ENCODE measurements around the gene EEFSEC. TPM values are rescaled to one million over a fixed set of nuclear protein-coding genes. Genes with fewer than 3 reads are reported as not detected.

EEFSEC gene
- total RNA-seq, 1 donor from 2014 or later: 8.6 TPM

DNA sequence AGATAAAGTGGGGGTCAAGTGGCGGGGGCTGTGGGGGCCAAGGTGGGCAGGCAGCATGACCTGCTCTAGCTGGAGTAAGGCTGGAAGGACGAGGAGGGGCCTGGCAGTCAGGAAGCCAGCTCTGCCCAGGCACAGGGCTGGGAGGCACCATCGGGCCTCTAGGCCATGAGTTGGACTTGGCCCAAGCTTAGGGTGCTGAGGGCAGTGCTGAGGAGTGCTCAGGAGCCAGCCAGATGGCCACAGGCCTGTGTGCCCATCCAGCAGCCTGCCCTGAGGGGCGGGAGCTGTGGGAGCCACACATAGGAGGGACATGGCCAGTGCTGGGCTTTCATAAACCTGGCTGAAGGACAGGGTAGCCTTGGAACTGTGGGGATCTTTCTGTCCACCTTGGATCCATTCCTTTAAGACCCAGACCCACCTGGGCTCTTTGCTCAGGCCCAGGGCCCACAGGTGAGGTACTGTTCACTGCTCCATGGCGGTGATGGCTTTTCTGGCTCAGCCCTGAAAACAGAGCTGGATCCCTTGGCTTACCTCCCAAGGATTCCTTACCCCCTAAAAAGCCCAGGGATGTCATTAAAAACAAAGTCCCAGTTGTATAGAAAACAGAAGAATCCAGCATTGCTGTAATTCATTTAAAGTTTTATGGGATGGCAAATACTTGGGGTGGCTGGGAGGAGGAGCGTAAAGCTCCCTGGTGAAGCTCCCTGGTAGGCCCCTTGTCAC is 176.4 kb downstream of the EEFSEC start:
- DNase-seq (ENCODE audit: low read depth): no peak

DNA sequence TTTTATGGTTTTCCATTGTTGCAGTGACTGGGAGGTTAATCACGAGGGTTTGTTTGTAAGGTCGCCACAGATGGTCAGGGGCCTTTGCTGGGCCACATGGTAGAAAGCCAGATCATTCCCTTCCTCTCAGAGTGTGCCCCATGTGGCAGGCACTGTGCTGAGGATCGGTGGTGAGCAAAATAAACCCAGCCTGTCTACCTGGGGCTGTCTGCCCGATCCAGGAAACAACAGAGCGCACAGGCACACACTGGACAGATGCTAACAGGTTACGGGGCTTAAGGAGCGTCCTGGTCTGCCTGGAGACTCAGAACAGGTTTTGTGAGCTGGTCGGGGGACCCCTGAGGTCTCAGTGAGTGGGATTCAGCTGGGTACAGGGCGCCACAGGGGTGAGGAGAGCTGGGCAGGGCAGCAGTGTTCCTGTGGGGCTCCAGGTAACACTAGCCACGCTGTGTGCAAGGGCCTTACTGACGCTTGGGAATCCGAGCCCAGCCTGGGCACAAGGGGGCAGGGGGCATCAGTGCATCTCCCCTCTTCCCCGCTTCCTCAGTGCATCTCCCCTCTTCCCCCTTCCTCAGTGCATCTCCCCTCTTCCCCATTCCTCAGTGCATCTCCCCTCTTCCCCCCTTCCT is 177.0 kb downstream of the EEFSEC start:
- DNase-seq (ENCODE audit: low read depth): no peak

DNA sequence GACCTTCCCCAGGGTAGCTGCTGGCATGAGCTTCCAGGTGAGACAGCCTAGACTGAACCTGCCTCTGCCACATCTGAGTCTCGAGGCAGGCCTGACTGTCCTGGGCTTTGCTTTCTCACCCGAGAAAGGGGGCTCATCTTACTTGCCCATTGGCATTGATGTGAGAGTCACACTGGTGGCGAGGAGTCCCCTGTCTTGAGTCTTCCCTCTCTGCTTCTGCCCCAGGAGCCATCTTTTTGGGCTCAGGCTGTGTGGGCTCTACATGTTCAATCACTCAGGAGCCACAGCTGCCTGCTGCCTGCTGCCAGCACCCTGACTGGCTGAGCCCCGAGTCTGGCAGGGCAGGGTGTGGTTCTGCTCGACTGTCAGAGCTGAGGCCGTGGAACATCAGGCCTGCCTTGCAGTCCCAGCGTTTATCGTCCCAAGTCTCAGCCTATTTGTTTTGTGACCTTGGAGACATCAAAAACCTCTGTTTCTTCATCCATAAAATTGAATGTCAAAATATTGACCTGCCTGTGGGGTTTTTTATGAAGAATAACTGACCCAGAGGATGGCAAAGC is 180.9 kb downstream of the EEFSEC start:
- DNase-seq (ENCODE audit: low read depth): no peak

DNA sequence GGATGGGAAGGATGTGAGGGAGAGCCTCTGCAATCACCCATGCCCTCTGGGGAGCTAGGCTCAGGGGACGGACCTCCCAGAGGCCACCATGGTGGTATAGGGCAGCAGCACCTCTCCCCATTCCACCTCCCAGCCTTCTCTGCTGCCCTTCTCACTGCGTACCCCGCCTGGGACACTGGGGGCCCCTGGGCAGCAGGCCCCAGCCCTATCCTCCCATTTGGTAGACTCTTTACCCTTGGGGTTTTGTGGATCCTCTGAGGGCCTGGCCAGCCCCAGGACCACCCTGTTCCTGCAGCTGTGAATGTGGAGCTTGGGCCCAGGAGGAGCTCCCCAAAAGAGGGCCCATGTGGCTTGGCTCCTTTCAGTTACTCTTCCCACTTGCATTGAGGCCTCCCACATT is 181.5 kb downstream of the EEFSEC start:
- DNase-seq (ENCODE audit: low read depth): no peak

DNA sequence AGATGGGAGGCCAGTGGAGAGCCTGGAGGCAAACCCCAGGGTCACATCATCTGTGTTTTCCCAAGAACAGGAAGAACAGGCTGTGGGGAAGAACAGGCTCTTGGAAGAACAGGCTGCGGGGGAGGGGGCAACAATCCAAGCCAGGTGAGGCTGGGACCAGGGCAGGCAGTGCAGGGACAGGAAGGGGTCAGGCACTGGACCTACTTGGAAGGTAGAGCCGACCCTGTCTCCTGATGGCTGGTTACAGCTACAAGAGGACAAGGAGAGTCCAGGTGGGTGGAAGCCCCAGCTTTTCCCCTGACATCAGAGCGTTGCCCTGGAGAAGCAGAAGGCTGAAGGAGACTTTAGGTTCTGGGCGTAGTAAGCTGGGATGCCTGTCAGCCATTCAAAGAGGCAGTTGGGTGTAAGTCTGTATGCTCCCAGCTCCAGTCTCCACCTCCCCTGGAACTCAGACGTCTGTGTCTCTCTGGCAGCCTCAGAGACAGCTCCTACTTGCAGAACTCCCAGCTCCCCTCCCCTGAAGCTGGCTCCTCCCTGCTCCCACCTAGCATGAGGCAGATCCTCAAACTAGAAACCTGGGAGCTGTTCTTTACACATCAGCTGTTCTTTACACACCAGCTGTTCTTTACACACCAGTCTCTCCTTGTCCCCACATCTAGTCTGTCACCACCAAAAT is 182.5 kb downstream of the EEFSEC start:
- no peak for DNase-seq (ENCODE audit: low read depth)

DNA sequence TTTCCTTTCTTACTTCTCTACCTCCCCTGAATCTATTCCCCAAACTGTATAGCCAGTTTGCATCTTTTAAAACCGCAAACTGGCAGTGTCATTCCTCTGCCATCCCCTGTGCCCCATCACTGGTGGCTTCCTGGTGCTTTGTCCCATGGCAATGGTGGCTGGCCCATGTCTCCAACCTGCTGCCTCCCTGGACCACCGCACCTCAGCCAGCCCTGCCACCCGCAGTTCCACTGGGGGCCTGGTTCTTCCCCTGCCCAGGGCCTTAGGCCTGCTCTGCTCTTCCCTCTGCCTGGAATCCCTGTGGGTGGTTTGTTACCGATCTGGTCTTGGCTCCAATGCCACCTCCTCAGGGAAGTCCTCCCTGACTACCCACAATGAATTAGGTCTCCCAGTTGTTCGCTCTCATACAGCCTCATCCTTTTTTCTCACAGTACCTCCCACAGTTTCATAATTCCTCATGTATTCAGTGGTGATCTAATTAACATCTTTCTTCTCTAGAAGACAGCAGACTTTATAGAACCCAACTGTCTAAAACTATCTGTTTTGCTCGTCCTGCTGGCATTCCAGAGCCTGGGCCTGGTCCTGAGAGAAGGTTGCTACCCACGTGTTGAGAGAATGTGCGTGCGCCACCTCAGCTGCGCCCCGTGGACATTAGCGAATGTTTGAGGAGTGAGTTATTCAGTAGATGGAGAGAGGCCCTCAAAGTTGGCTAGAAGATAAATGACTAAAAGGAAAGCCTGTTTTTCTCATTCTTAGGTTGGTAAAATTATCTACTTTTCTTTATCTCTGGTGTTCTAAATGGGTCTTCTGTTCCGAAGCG is 183.3 kb downstream of the EEFSEC start:
- no peak for DNase-seq (ENCODE audit: low read depth)

DNA sequence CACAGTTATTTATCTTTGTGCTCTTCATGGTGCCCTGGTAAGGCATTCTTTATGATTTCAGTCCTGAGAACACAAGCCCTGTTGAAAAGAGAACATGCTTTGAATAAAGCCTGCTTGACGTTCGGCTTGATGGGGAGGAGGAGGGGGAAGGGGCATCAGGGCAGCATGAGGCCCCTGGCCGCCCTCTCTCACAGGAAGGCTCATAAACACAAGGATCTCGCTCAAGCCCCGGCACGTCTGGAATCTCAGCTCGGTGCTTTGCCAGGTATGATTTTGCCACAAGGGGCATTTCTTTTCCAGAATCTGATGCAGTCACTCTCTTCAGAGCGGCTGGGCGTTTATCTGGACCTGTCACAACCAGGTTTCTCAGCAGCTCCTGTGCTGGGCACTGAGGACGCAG is 184.0 kb downstream of the EEFSEC start:
- no peak for DNase-seq (ENCODE audit: low read depth)

DNA sequence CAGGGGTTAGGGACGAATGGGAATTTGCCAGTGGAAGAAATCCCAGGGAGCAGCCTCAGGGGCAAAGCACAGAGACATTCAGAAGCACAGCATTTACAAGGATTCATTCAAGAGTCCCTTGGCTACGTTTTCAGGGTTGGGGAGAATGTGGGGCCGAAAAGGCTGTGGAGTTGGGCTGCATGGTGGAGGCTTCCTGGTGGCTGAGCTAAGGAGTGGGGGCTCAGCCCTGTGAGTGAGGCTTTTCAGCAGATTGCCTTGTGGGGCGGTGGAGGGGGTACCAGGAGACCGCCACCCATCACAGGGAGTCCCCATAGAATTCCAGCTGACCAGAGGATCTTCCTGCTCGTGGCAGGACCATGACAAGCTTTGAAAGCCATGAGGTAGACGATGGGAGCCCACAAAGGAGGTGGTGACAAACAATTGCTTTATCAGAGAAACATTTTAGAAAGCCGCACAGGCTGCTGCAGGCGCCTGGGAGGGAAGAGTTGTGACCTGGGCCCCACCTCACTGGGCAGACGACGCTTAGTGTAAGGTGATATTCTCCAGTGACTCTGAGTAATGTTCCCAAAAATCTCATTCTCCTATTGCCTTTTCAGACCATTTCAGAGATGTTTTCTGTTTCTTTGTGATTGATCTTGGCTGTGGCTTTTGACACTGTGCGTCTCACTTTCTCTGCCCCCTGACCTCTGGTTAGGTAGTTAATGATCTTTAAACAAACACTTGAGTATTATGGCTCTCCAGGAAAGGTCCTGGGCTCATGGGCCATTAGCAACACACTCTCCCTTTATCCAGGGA is 185.5 kb downstream of the EEFSEC start:
- no peak for DNase-seq (ENCODE audit: low read depth)

DNA sequence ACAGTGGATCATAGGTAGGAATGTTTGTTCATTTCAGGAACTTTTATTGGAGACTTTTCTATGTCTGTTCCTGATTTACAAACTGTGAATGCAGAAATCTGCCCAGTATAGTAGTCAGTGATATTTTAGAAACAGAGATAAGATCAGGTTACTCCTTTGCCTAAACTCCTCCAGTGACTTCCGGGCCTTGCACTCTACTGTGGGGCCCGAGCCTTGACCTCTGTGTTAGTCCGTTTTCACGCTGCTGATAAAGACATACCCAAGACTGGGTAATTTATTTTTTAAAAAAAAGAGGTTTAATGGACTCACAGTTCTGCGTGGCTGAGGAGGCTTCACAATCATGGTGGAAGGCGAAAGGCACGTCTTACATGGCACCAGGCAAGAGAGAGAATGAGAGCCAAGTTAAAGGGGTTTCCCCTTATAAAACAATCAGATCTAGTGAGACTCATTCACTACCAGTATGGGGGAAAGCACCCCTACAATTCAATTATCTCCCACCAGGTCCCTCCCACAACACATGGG is 186.3 kb downstream of the EEFSEC start:
- DNase-seq (ENCODE audit: low read depth): no peak

DNA sequence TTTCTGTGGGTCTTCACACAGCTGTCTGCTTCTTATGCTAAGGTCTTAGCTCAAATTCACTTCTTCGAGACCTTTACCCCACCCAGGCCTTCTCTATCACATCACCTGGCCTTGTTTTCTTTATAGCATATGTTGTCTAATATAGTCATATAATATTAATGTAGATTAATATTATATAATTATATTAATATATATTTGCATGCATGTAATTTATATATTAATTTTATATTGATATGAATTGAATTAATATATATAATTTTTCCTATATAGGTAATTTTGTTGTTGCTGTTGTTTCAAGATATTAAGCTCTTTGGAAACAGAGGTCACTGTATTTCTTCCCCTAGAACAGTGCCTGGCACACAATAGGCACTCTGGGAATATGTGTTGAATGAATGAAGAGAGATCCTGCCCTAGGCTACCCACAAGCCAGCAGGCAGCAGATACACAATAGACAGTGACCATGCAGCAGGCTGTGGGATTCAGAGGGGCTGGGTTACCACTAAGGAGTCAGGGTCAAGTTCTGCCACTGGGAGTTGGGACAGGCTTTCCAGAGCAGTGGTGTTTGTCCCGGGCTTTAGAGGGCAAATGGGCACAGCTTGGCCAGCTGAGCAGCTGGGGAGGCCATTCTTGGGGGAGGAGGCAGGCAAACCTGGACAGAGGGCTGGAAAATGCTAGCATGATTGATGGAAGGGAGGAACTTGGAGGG is 187.1 kb downstream of the EEFSEC start:
- DNase-seq (ENCODE audit: low read depth): peak; percentile 65

DNA sequence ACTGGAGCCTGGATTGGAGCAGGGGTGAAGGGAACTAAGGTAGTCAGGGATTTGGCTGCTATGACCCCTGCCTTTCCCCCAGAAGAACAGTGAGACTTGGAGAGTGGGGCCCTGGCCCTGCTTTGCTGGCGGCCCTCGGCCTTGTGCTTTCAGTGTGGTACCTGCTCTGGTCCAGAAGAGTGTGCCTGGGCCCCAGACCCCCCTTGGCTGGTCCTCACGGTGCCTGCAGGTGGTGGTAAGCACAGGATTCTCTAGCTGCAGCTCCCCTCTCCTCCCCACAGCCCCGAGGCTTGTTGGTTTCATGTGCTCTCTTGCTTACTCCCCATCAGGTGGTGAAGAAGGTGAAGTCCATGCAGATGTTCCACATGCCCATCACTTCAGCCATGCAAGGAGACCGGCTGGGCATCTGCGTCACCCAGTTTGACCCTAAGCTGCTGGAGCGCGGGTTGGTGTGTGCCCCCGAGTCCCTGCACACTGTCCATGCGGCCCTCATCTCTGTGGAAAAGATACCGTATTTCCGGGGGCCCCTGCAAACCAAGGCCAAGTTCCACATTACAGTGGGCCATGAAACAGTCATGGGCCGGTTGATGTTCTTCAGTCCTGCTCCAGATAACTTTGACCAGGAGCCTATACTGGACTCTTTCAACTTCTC is 187.7 kb downstream of the EEFSEC start:
- DNase-seq (ENCODE audit: low read depth): no peak

DNA sequence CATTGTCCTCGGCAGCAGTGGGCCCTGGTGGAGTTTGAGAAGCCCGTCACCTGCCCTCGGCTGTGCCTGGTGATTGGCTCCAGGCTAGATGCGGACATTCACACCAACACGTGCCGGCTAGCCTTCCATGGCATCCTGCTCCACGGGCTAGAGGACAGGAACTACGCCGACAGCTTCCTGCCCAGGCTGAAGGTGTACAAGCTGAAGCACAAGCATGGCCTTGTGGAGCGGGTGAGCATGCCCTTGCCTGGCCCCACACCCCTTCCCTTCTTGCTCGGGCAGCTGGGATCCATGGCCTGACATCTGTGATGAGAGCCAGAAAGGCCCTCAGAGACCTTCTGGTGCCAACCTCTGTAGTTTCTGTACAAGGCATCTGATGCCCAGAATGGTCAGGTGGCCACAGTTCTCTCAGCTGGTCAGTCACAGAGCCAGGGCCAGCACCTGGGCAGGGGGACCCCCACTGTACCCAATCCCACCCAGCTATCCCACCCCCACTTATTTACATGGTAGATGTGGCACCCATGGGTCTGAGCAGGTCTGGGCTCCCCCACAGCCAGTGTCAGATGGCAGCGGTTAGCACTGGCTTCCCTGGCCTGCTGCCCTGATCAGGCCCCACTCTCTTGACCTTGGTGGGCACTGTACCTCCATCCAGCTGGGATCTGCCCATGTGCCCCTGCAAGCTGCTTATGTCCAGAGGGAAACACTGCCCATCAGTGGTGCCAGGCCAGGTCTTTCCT is 188.5 kb downstream of the EEFSEC start:
- DNase-seq (ENCODE audit: low read depth): no peak

DNA sequence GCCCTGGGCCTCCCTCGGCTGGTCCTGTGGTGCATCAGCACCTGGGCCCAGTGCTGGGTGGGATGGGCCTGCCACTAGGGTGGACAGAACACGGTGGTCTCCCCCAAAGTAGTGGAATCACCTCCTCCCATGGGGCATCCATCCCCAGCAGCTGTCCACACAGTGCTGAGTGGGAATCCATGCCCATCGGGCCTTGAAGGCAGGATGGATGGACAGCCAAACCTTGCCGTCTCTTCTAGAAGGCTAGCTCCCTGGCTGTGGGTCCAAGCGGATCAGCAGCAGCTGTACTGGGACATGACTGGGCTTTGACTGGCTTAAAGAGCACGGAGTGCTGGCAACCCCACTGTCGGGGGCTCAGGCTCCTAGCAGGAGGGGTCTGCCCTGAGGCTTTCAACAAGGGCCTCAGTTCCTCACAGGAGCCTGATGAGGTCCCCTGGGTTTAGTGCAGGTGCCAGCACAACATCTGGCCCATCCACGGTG is 189.5 kb downstream of the EEFSEC start:
- no peak for DNase-seq (ENCODE audit: low read depth)

DNA sequence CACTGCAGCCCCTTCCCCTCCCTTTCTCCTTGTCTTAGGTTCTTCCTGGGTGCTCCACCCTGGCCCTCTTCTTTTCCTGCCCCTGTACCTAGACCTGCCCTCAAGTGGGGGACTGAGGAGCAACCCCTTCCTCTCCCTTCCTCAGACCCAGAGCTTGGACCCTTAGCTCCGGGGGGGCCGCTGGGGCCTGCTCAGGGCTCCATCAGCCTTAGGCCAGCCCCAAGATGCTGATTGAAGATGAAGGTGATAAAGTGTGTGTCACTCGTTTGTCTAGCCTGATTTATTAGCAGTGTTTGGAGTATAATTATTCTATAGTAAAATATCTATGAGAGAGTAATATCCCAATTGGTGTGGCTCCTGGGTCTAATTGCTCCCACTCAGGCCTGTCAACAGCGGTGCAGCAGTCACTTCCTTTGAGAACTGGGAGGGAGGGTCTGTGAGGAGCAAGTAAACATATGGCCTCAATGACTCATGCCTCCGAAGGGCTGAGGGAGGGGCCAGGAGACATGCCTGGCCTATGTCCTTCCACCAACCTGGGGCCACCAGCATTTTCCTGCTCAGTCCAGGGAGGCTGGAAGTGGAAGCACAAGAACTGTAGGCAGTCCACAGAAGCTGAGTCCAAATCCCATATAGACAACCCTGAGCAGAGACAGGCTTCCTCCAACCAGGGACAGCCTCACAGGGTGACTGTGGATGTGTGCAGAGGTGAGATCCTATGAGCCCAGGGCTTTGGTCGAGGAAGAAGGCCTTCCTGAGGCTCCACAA is 190.2 kb downstream of the EEFSEC start:
- DNase-seq (ENCODE audit: low read depth): peak; percentile 31

DNA sequence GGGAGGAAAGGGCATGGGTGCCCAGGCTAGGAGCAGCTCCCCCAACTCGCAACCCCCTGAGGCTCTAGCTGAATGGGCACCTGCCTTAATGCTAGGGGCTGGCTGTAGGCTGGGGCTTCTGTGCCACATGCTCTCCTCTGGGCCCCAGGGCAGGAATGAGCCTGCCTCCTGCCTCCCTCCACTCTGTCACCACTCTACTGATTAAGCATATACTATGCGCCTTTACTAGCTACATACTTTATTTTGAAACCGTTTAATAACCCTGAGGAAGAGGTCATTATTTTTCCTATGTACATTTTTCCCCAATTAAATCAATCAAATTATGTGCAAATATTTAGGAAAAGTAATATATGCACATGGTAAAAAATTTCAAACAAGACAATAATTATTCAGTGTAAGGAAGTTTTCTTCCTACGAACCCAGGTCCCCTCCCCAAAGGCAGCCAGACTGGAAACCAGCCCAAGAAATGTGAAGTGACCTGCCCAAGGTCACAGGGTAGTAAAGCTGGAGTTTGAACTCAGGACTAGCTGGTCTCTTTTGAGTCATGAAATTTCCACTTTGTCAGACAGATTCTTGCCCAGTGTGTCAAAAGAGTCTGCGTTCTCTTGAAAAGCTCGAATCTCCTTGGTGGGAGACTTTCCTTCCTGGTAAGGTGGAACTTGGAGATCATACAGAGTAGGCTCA is 190.9 kb downstream of the EEFSEC start:
- no peak for DNase-seq (ENCODE audit: low read depth)

DNA sequence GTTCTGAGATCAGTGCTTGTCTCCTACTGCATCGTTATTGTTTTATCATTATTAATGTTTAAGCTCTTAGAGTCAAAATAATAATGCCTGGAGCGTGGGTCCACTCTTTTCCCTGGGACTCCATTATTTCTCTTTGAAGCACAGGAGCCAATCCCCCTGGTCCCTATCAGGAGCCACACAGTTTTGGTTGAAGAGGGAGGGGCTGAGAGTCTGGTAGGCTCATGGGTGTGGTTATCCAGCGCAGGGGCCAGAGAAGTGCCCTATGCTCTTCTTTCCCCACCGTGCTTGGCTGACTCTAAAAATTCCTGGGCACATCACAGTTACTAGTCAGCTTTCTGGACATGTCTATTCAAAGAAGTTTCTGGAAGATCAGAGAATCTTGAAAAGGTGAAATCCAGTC is 191.9 kb downstream of the EEFSEC start:
- no peak for DNase-seq (ENCODE audit: low read depth)

DNA sequence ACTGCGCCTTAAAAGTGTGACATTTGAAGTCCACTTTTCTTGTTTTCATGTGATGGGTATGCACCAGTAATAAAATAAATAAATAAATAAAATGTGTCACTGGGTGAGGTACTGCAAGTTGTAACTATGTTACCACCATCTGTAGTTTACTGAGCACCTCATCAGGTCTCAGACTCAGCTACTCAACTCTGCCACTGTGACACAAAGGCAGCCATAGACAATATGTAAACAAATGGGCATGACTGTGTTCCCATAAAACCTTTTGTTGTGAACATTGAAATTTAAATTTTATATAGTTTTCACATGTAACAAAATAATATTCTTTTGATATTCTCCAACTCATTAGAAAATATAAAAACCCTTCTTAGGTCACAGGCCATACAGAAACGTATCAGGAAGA is 193.3 kb downstream of the EEFSEC start:
- DNase-seq (ENCODE audit: low read depth): no peak

Measured in myocyte (in vitro differentiated cells).